ENCODE results near the gene MGAT3. TPM values are rescaled to one million over a fixed set of nuclear protein-coding genes. Genes with fewer than 3 reads are reported as not detected.

Gene MGAT3
- total and polyA plus RNA-seq, 2 of the 8 experiments (the other 6 are each of a cell fraction or from before 2014, with no cell fraction given): 4.3 to 9.2 TPM

- Histone ChIP-seq H3K4me1 (replicated peaks in 1 of 4; ENCODE audit: control insufficient read depth in 3 of 4, insufficient read depth in 4 of 4, low read length in 3 of 4) (no peaks in the 10 kb centered on the region), H3K79me2 (ENCODE audit: control insufficient read depth in 1 of 2, insufficient read depth in 2 of 2, low read length in 2 of 2) (no peaks in the 10 kb centered on the region), H2BK15ac (ENCODE audit: low read length) (no peak overlapping the region), H2AK5ac (ENCODE audit: low read depth, low read length) (no peak overlapping the region), H2BK20ac (ENCODE audit: low read length) (no peak overlapping the region), H3K23ac (ENCODE audit: insufficient read length) (no peak overlapping the region), H2BK5ac (ENCODE audit: low read depth, low read length) (no peak overlapping the region), H3K27me3 (replicated peaks in 1 of 4; ENCODE audit: control insufficient read depth in 3 of 4, extremely low read depth in 1 of 4, insufficient read depth in 3 of 4, low read length in 3 of 4) (no peaks in the 10 kb centered on the region), H3K4me2 (ENCODE audit: insufficient read depth in 1 of 2, low read depth in 2 of 2, low read length in 2 of 2) (no peak overlapping the region), H2AFZ (ENCODE audit: low read length) (no peak overlapping the region), H3K79me1 (ENCODE audit: low read depth, low read length) (no peaks in the 10 kb centered on the region), H4K5ac (ENCODE audit: insufficient read length, low read depth, low read length) (no peak overlapping the region), H2BK12ac (ENCODE audit: low read depth, low read length) (no peak overlapping the region), H3K56ac (replicated peaks; ENCODE audit: insufficient read length, low read depth, low read length) (no peak overlapping the region), H3K4ac (replicated peaks; ENCODE audit: insufficient read length, low read depth, low read length) (no peak overlapping the region), H3K23me2 (ENCODE audit: low read depth, low read length) (no peaks in the 10 kb centered on the region), H3K14ac (ENCODE audit: insufficient read length) (no peak overlapping the region), H4K91ac (replicated peaks; ENCODE audit: insufficient read length, low read length) (no peak overlapping the region), H3K36me3 (ENCODE audit: control insufficient read depth in 2 of 4, insufficient read depth in 4 of 4, low read length in 3 of 4) (peaks cover 2 to 32% (median 11%) of the 10 kb centered on the region in 4 experiments; a peak in 6 of 8 replicates), H4K8ac (ENCODE audit: extremely low read depth, insufficient read depth, low read length) (no peak overlapping the region), H4K20me1 (replicated peaks in 1 of 2; ENCODE audit: control insufficient read depth in 1 of 2, insufficient read depth in 2 of 2, low read length in 2 of 2) (peaks cover 0 to 2% of the 10 kb centered on the region in 2 experiments), H3K4me3 (ENCODE audit: extremely low read depth in 1 of 4, insufficient read depth in 2 of 4, low read depth in 3 of 4, low read length in 4 of 4) (no peak overlapping the region), H3K9ac (replicated peaks in 1 of 4; ENCODE audit: extremely low read depth in 1 of 4, low read depth in 3 of 4, low read length in 3 of 4) (no peak overlapping the region), H2BK120ac (replicated peaks; ENCODE audit: low read depth, low read length) (no peak overlapping the region), H3K18ac (ENCODE audit: extremely low read depth, low read length) (no peak overlapping the region), H3K27ac (ENCODE audit: low read depth, low read length) (no peak overlapping the region), H3K9me3 (ENCODE audit: insufficient read depth in 2 of 2, low read depth in 1 of 2, low read length in 1 of 2) (no peaks in the 10 kb centered on the region)
- POLR2A ChIA-PET (ENCODE audit: partially characterized antibody): interaction anchor here (0.9 to 1.8 kb wide), 4 partner anchors 12 to 100 kb away, joined by 3 to 7 read pairs (median 4); partner anchors contain the start of genes RPL3 and TAB1
- CTCF ChIA-PET (ENCODE audit: partially characterized antibody): interaction anchor here (0.6 to 2.3 kb wide), 10 partner anchors 9 to 159 kb away, joined by 3 to 9 read pairs (median 4); no protein-coding TSS in a partner anchor
- DNase-seq (ENCODE audit: low read depth in 1 of 2, low spot score in 2 of 2): no peak
- WGBS, 2 experiments (ENCODE audit: extremely low coverage in 1 of 2, insufficient coverage in 1 of 2, insufficient read length in 1 of 2, insufficient replicate concordance in 2 of 2, low coverage in 1 of 2, low lambda C conversion rate in 2 of 2, missing lambda C conversion rate in 1 of 2): 87% methylated on average over 7 of the region's 7 CpGs; no CpG with 5 or more reads in 1 of the 2 experiments
- no peak for FAIRE-seq
- TF ChIP-seq PHF8 (conservative IDR thresholded peaks at IDR 0.05; ENCODE audit: low read depth, low read length) (no peak), HDAC6 (IDR thresholded peaks at IDR 0.05; ENCODE audit: low read depth, low read length) (no peak), ATF3 (IDR thresholded peaks at IDR 0.05; ENCODE audit: insufficient read depth, low read depth, low read length) (no peak), TCF12 (IDR thresholded peaks at IDR 0.05; ENCODE audit: low read depth, low read length) (no peak), SIN3A (conservative IDR thresholded peaks at IDR 0.05 in 1 of 2, IDR thresholded peaks at IDR 0.05 in 1 of 2; ENCODE audit: low read depth in 1 of 2, low read length in 2 of 2) (no peak), SUZ12 (IDR thresholded peaks at IDR 0.05; ENCODE audit: low read length) (no peak), TAF7 (optimal IDR thresholded peaks at IDR 0.05; ENCODE audit: borderline replicate concordance, low read depth, low read length) (no peak), BCL11A (IDR thresholded peaks at IDR 0.05; ENCODE audit: low read depth in 2 of 2, low read length in 2 of 2) (no peak), HDAC2 (IDR thresholded peaks at IDR 0.05; ENCODE audit: borderline replicate concordance in 1 of 2, low read depth in 2 of 2, low read length in 2 of 2) (no peak)
These were observed 40.5 kb upstream of the MGAT3 start for GRCh38 chr22:39416319-39416718.

All from H1 (cell line).